HG03342 (cell line): ENCODE results near the gene PODXL2.
"Not testable (repeated sequence)": the region's sequence is repeated elsewhere in the genome, so short reads cannot be mapped to it uniquely, and the experiment has no call there.

Source experiments
- ATAC-seq: cut with Tn5 transposase; IDR thresholded peaks from one replicate; pipeline ENCODE4 v1.9.1; 2021; ENCODE audit warnings: mild to moderate bottlenecking, moderate library complexity; ENCODE audit not compliant: unreplicated experiment

Gene PODXL2

DNA sequence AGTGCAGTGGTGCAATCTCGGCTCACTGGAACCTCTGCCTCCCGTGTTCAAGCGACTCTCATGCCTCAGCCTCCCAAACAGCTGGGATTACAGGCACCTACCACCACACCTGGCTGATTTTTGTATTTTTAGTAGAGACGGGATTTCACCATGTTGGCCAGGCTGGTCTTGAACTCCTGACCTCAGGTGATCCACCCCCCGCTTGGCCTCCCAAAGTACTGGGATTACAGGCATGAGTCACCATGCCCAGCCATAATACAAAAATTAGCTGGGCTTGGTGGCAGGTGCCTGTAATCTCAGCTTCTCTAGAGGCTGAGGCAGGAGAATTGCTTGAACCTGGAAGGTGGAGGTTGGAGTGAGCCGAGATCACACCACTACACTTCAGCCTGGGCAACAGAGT lies 26.0 kb downstream of the PODXL2 start:
- not testable (repeated sequence) for ATAC-seq

DNA sequence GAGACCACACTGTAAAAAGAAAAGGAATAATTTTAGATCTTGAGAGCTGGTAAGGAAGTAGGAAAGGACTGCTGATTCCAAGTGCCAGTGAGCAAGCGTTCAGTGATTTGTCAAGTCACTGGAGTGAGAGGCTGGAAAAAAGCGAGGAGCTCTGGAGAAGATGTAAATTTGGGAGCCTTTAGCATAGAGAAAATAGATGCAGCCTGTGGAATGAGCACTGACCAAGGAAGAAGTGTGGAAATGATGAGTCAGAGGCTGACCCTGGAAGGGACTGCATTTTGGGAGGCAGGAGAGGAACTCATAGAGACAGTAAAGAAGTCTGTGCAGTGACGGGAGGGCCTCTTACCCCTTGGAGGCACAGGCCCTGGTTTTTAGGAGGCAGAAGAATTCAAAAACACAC lies 26.7 kb downstream of the PODXL2 start:
- ATAC-seq: no peak

DNA sequence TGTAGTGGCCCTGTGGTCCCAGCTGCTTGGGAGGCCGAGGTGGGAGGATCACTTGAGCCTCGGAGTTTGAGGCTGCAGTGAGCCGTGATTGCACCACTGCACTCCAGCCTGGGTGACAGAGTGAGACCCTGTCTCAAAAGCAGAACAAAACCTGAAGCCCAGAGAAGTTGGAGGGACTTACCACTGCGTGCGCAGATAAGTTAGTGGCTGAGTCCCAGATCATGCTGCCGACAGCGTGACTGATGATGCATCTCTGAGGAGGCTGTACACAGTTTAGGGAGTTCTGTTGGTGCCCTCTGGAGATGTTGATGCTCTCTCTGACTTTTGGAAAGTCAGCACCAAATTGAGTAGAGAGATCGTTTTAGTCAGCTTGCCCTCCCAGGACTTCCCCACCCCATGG lies 27.9 kb downstream of the PODXL2 start:
- ATAC-seq: no peak

DNA sequence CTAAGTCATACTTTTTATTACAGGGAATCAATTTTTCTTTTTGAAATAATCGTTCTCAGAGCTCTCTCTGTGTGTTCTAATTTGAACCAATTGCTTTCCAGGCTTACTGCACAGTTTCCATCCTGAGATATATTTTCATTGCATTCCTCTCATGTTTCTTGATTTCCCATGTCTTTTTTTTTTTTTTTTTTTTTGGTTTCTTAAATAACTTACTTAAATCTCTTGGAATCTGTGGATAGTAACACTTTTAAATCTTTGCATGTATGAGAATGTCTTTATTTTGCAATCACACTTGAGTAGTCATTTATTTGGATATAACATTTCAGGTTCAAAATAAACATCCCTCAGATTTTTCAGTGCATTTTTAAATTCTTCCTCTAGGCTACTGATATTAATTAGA lies 29.2 kb downstream of the PODXL2 start:
- no peak for ATAC-seq

DNA sequence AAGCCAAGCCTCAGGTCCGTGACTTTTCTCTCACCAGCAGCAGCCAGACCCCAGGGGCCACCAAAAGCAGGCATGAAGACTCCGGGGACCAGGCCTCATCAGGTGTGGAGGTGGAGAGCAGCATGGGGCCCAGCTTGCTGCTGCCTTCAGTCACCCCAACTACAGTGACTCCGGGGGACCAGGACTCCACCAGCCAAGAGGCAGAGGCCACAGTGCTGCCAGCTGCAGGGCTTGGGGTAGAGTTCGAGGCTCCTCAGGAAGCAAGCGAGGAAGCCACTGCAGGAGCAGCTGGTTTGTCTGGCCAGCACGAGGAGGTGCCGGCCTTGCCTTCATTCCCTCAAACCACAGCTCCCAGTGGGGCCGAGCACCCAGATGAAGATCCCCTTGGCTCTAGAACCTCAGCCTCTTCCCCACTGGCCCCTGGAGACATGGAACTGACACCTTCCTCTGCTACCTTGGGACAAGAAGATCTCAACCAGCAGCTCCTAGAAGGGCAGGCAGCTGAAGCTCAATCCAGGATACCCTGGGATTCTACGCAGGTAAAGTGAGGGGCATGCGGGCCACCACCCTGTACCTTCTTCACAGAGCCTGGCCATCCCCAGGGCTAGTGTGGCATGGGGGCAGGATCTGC lies 31.8 kb downstream of the PODXL2 start:
- no peak for ATAC-seq

DNA sequence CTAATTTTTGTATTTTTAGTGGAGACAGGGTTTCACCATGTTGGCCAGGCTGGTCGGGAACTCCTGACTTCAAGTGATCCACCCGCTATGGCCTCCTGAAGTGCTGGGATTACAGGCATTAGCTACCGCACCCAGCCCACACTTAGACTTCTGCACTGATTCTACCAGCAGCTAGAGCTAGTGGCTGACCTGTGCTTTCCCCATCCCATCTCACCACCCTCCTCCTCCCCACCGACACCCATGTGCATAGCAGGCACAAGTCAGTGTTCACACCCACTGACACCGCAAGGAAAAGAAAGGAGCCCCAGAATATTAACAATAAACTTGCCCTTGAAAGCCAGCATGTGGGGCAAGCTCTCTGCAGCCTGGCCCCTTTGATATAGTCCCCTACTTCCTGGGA lies 32.6 kb downstream of the PODXL2 start:
- no peak for ATAC-seq

DNA sequence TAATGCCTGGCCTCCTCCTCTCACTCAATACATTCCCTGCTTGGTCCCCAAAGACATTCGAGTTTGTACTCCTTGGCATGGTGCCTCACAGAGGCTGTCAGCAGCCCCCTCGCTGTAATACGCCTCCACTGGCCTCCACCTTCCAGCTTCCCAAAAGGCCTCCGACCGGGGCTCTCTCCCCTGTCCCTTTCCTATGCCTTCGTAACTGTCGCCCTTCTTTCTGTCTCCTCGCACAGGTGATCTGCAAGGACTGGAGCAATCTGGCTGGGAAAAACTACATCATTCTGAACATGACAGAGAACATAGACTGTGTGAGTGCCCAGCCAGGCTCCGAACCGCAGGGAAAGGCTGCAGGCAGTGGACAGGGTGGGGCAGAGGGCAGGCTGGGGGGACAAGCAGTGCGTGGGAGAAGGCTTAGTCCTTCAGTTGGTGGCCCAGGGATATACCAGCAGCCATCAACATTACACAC lies 33.0 kb downstream of the PODXL2 start:
- no peak for ATAC-seq

DNA sequence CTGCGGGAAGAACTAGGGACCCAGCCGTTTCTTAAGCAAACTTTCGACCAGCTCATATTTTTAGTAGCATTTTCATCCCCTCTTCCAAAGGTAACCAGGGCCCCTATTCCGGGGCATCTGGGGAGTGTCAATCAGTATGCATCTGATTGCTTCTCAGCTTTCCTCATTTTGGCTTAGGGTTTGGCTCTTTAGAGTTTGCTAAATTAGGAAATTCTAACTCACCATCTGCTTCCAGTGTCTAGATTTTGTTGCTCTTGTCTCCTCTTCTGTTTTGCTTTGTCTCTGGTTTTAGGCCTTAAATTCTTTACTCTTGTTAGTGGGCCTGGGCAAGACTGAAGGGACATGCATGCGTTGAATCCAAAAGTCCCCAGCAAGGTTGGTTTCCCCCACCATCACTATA lies 34.2 kb downstream of the PODXL2 start:
- no peak for ATAC-seq

DNA sequence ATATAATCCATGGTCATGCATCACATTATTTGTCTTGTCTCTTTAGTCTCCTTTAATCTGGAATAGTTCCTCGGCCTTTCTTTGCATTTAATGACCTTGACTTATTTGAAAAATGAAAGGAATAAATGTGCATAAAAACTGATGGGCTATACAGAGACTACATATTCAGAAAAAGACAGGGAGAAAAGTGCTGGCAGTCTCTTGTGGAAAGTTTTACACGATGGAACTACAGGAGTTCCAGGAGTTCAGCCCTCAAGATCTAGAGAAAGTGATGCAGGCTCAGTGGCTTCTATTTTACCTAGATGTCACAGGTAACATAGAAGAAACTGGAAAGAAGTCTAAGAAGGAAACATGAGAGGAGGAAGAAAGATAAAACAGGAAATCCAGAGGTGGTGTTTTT lies 36.2 kb downstream of the PODXL2 start:
- ATAC-seq: no peak

DNA sequence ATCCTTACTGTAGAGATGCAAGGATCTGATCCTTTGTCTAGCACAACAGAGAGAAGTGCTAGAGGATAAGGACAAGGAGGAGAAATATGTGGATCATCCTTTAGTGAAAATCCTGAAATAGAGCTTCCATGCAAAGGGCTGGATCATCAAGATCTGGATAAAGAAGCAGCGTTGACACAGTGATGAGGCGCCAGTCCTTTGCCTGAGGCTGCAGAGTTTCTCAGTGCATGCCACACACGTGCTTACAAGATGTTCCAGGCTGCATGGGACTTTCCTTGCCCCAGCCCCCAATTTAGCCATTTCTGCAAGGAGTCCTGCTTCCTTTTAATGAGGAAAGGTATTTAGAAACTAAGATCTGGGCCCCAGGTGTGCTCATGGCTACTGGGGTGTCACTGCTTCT lies 36.6 kb downstream of the PODXL2 start:
- ATAC-seq: no peak

DNA sequence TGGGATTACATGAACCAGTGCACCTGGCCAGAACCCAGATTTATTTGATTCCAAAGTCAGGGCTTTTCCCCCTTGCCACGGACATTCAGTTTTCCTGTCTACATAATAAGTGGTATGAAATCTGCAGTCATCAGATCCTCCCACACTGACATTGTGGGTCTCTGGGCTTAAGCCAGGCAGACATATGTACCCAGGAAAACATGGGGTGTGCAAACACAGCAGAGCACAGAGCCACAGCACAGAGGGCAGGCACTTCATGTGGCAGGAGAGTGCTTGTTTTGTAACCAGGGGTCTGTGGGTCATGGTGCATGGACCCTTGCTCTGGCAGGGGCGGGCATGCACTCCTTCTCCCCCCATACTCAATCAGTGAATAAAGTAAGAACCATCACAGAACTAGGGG lies 37.7 kb downstream of the PODXL2 start:
- no peak for ATAC-seq

DNA sequence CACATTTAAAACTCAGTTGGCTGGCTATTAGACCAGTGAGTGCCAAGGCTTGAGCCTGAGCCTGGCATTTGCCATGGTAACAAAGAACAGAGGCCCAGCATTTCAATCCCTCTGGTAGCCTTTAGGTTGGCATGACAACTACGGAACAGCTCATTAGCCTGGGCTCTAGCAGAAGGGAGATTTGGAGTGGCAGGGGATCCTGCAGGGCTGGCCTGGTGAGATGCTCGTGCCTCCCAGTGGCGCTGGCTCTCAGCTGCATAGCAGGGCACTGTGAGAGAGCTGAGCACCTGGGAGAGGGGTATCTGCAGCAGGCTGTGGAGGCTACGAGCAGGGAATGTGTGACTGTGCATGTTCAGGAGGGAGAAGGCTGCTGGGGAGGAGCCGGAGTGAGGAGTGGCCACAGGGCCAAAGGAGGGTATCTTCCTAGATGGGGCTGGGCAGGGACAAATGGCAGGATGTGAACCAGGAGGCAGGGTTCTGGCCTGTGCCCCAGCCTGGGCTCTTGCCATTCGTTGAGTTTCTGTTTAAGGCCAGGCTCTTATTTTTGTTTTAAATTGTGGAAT lies 38.2 kb downstream of the PODXL2 start:
- ATAC-seq: no peak

DNA sequence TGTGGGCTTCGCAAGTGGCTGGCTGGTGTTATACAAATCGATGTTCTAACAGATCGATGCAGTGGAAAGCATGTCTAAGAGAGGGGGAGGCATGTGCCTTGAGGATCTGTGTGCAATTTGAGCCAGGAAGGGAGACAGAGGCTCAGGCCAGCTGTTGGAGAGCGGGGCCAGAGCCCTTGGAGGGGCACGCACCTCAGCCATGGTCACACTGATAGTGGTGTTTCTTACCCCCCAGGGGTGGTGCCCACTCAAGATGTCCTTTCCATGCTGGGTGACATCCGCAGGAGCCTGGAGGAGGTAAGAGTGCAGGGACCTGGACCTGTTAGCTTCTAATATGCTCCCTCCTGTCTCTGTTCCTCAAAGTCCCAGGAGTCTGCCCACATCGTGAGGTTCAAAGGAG lies 39.9 kb downstream of the PODXL2 start:
- no peak for ATAC-seq

DNA sequence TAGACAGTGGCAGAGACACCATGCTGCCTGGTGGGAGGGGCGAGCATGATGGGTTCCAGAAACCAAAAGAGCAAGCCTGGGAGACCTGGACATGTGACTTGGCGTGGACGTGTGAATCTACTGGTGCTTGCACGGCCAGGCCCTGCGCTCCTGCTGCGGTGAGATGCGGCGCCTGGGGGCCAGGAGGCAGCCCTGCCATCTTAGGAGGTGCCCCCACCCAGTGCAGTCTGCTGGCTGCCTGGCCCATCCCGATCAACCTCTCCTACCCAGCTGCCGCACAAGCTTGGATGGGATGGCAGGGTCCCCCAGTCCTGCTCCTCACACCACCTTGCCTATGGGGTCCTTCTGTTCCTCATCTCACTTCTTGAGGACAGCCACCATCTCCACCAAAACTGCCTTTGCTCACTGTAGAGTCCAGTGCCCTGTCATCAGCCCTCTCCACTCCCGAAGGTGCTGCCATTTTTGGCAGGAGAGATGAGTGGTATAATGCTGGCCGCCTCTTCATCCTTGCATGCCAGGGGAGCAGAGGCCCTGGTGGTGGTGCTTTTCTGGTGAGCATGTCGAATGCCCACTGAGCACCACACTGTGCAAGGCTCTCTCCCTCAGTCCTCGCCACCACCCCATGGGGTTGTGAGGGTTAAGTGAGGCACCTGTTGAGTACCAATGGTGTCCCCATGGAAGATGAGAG lies 40.7 kb downstream of the PODXL2 start:
- ATAC-seq: no peak

DNA sequence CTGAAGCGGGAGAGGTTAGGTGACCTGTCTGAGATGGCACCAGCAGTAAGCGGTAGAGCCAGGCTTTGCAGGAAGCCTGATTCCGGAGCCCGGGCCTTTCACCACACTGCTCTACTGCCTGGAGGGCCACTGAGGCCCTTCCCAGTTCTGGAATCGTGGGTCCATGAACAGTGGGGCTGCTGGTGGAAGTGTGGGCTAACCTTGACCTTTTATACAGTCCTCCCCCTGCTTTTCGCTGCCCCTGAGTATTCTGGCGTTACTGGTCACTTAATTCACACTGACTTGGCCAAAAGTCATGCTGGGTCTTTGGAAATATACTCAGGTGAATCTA lies 41.2 kb downstream of the PODXL2 start:
- ATAC-seq: no peak

DNA sequence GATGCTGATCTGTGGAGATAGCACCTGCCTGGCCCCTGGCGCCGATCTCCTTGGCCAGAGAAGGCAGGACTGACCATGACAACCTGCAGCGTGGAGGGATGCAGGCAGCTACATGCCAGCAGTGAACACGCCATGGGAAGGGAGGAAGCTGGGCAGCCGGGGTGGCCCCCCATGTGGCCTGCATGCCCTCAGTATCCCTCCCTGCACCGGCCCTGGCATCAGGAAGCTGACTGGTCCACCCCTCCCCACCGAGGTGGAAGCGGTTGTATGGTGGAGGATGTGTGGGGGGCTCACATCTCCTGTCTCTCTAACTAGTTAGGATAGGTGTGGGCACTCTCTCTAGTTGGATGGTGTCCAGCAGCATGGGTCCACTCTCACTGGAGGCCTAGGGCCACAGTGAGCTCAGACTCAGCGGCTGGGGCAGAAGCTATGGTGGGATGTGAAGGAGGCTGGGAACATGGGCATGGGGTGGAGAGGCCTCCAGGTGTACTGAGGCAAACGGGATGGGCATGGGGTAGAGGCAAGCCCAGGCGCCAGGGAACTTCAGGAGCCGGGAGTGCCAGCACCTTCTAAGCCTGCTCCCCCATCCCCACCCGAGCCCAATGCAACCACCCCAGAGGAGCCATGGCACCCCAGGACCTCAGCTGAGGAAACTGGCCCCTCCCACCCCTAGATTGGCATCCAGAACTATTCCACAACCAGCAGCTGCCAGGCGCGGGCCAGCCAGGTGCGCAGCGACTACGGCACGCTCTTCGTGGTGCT lies 42.0 kb downstream of the PODXL2 start:
- no peak for ATAC-seq

DNA sequence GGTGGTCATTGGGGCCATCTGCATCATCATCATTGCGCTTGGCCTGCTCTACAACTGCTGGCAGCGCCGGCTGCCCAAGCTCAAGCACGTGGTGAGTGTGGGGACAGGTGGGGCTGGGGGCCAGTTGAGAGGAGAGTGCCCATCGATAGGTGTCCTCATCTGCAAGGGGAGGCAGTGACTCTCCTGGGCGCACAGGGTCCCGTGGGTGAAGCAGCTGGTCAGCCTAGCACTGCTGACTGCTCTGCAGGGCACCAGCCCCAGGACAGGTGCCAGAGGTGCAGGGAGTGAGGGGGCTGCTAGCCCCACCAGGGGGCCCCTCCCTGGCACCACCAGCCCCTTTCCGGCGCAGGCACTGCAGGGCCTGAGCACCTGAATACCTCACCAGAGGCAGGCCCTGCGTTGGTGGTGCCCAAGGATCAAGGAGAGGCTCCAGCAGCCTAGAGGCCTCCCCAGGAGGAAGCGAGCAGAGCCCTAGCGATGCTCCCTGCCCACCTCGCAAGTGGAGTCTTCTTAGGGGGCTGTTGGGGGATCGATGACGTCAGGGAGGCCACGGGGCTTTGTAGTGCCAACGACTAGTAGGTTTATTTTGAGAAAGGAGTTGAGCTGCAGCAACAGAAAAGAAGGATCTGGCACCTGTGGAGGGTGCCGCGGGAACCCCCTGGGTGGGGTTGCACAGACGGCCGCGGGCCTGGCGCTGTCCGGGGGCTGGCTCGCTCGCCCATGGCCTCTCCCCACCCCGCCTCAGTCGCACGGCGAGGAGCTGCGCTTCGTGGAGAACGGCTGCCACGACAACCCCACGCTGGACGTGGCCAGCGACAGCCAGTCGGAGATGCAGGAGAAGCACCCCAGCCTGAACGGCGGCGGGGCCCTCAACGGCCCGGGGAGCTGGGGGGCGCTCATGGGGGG lies 42.8 kb downstream of the PODXL2 start:
- peak; percentile 24 for ATAC-seq

DNA sequence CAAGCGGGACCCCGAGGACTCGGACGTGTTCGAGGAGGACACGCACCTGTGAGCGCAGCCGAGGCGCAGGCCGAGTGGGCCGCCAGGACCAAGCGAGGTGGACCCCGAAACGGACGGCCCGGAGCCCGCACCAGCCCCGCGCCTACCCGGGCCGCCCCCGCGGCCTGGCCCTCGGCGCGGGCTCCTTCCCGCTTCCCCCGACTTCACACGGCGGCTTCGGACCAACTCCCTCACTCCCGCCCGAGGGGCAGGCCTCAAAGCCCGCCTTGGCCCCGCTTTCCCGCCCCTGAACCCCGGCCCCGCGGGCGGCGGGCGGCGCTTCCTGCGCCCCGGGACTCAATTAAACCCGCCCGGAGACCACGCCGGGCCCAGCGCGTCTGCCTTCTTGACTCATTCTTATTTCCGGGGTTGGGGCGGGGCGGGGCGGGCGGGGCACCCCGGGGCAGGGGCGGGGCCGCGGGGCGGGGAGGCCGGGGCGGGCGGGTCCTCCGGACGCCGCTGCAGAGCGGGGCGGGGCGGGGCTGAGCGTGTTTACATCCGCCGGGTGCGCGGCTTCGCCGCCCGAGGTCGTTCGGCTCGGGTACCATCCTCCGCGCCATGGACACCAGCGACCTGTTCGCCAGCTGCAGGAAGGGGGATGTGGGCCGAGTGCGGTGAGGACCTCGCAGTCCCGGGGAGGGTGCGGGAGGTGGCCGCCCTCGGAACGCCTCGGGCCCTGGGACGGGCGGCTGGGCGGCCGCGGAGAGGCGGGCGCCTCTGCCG lies 43.6 kb downstream of the PODXL2 start, which contains the start of gene ABTB1:
TSS of gene ABTB1 (plus strand) at position 524 of the 762 bp plus-strand sequence. CDS start at position 598, 74 bp downstream.
- ATAC-seq: peak; percentile 71

DNA sequence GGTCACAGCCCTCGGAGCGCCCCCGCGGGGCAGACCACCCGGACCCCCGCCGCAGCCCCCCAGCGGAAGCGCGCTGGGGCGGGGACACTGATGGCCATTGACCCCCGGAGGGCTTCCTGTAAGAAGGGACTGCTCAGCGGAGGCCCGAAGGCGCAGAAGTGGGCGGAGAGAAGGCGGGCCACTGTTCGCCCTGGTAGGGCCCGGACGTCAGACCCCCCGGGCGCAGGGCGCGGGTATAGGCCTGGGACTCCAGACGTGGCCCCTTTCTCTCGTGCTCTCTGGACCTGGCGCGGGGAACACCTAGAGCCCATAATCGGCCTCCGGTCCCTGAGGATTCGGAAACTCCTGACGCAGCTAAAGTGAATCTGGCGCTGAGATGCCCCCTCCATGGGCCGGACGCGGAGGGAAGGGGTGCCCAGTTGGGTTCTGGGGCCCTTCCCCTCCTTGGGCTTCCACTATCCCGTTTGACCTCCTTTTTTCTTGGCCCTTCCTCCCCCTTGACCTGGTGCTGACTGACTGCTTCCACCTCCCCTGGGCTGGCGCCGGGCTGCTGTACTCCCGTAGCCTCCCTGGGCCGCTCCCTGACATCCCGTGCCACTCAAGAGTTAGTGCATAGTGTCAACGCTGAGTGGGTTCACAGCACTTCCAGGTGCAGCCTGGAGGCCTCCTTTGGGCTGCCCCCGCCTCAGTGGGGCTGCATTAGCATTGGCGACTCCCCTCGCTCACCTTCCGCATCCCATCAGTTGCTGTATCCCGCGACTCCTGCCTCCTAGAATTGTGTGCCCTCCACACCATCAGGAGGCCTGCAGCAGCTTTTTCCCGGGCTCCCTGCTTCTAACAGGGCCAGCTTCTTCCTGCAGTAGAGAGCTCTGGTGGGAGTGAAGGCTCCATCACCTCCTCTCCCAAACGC lies 44.5 kb downstream of the PODXL2 start:
- peak; percentile 30 for ATAC-seq
